MM.1S (cell line): ENCODE results near the gene ZNF774.

Experiments
- DNase-seq: peaks from one replicate; pipeline ENCODE4 v3.0.0-alpha.2; 2015
- H2AFZ ChIP-seq: fragments of 300-600 bp; sonication (generic); 2 replicates; pipeline ENCODE4 v1.6.0; 2016; ENCODE audit warnings: antibody characterized with exemption, low read length
- H3F3A ChIP-seq: fragments of 300-600 bp; sonication (generic); 2 replicates; pipeline ENCODE4 v1.6.1; 2016; ENCODE audit warnings: mild to moderate bottlenecking, antibody characterized with exemption, low read length, moderate library complexity, mixed read lengths; ENCODE audit not compliant: insufficient read depth
- H3K27ac ChIP-seq: fragments of 300-600 bp; sonication (generic); 2 replicates; pipeline ENCODE4 v1.5.1; 2016; ENCODE audit warnings: mild to moderate bottlenecking, low read length
- H3K27me3 ChIP-seq: fragments of 300-600 bp; sonication (generic); replicated peaks from 2 replicates; pipeline ENCODE4 v1.6.0; 2016; ENCODE audit warnings: low read length; ENCODE audit not compliant: insufficient read depth
- H3K36me3 ChIP-seq: fragments of 300-600 bp; sonication (generic); replicated peaks from 2 replicates; pipeline ENCODE4 v1.6.1; 2016; ENCODE audit warnings: mild to moderate bottlenecking, low read length, mixed read lengths; ENCODE audit not compliant: insufficient read depth
- H3K4me1 ChIP-seq: fragments of 300-600 bp; sonication (generic); 2 replicates; pipeline ENCODE4 v1.6.1; 2016; ENCODE audit warnings: low read length, mixed read lengths
- H3K4me2 ChIP-seq: fragments of 300-600 bp; sonication (generic); 2 replicates; pipeline ENCODE4 v1.6.0; 2016; ENCODE audit warnings: low read depth, low read length
- H3K4me3 ChIP-seq: fragments of 300-600 bp; sonication (generic); 2 replicates; pipeline ENCODE4 v1.5.1; 2016; ENCODE audit warnings: low read length, mixed read lengths
- H3K79me2 ChIP-seq: fragments of 300-600 bp; sonication (generic); 2 replicates; pipeline ENCODE4 v1.6.1; 2016; ENCODE audit warnings: mixed run types, low read length, mixed read lengths
- H3K9ac ChIP-seq: fragments of 300-600 bp; sonication (generic); 2 replicates; pipeline ENCODE4 v1.6.1; 2016; ENCODE audit warnings: low read length, mixed read lengths
- H3K9me2 ChIP-seq: fragments of 300-600 bp; sonication (generic); replicated peaks from 2 replicates; pipeline ENCODE4 v1.6.1; 2016; ENCODE audit warnings: mild to moderate bottlenecking, low read length, mixed read lengths; ENCODE audit not compliant: insufficient read depth
- H3K9me3 ChIP-seq: fragments of 300-600 bp; sonication (generic); replicated peaks from 2 replicates; pipeline ENCODE4 v1.6.1; 2016; ENCODE audit warnings: mild to moderate bottlenecking, low read length, mixed read lengths; ENCODE audit not compliant: insufficient read depth
- H4K20me1 ChIP-seq: fragments of 300-600 bp; sonication (generic); 2 replicates; pipeline ENCODE4 v1.6.1; 2016; ENCODE audit warnings: mild to moderate bottlenecking, low read length, moderate library complexity, mixed read lengths; ENCODE audit not compliant: insufficient read depth
- CTCF ChIP-seq: fragments of 300-600 bp; sonication (generic); IDR thresholded peaks from 2 replicates; pipeline ENCODE4 v1.5.1; 2016; ENCODE audit warnings: antibody characterized with exemption, low read length, mixed read lengths
- EZH2 ChIP-seq: fragments of 300-600 bp; sonication (generic); optimal IDR thresholded peaks from 2 replicates; pipeline ENCODE3; 2017; ENCODE audit warnings: low read depth, mild to moderate bottlenecking, antibody characterized with exemption, low read length, mixed read lengths
- EZH2phosphoT487 ChIP-seq: fragments of 300-600 bp; sonication (generic); IDR thresholded peaks from 2 replicates; pipeline ENCODE4 v1.6.1; 2018; ENCODE audit warnings: antibody characterized with exemption, low read length

Gene ZNF774

GRCh38 chr15:90375071-90375470 lies 23.0 kb downstream of the ZNF774 start:
- no peaks in the 10 kb centered on the region for H3K27me3 ChIP-seq
- H3K9me3 ChIP-seq: no peaks in the 10 kb centered on the region
- TF ChIP-seq CTCF (no peak), EZH2 (no peak), EZH2phosphoT487 (no peak)
- no peaks in the 10 kb centered on the region for H3K36me3 ChIP-seq
- no peak overlapping the region for H3K27ac ChIP-seq
- H3K79me2 ChIP-seq: no peaks in the 10 kb centered on the region
- 0 out of 2 replicates have a peak, but pooled peaks cover 6% of the 10 kb centered on the region for H3F3A ChIP-seq
- peaks cover 16% of the 10 kb centered on the region for H3K4me1 ChIP-seq
- no peak overlapping the region for H3K4me3 ChIP-seq
- H3K9me2 ChIP-seq: no peaks in the 10 kb centered on the region
- no peak overlapping the region for H3K4me2 ChIP-seq
- H3K9ac ChIP-seq: no peak overlapping the region
- no peak for DNase-seq
- H4K20me1 ChIP-seq: no peaks in the 10 kb centered on the region
- H2AFZ ChIP-seq: no peak overlapping the region

- Histone ChIP-seq H3K9me2 (no peaks in the 10 kb centered on the region), H3K9me3 (no peaks in the 10 kb centered on the region), H3K36me3 (no peaks in the 10 kb centered on the region), H3F3A (0 out of 2 replicates have a peak, but pooled peaks cover 6% of the 10 kb centered on the region), H3K4me3 (no peak overlapping the region), H3K9ac (no peak overlapping the region), H4K20me1 (no peaks in the 10 kb centered on the region), H3K27me3 (no peaks in the 10 kb centered on the region), H3K79me2 (no peaks in the 10 kb centered on the region), H2AFZ (peak overlapping the region; percentile 94), H3K4me1 (peaks cover 16% of the 10 kb centered on the region), H3K27ac (peak overlapping the region; percentile 38; the same call in 1 of the 2 replicates), H3K4me2 (peak overlapping the region; percentile 64)
- TF ChIP-seq CTCF (no peak), EZH2phosphoT487 (no peak), EZH2 (no peak)
- DNase-seq: peak; percentile 54
Measured at GRCh38 chr15:90376789-90377188, 24.7 kb downstream of the ZNF774 start.

GRCh38 chr15:90379263-90379662 lies 27.2 kb downstream of the ZNF774 start:
- Histone ChIP-seq H3F3A (0 out of 2 replicates have a peak, but pooled peaks cover 6% of the 10 kb centered on the region), H3K79me2 (no peaks in the 10 kb centered on the region), H2AFZ (no peak overlapping the region), H3K9ac (no peak overlapping the region), H3K9me3 (no peaks in the 10 kb centered on the region), H3K4me1 (peaks cover 16% of the 10 kb centered on the region), H4K20me1 (no peaks in the 10 kb centered on the region), H3K36me3 (no peaks in the 10 kb centered on the region), H3K4me2 (no peak overlapping the region), H3K4me3 (no peak overlapping the region), H3K9me2 (no peaks in the 10 kb centered on the region), H3K27me3 (no peaks in the 10 kb centered on the region), H3K27ac (no peak overlapping the region)
- DNase-seq: no peak
- TF ChIP-seq EZH2: no peak
- TF ChIP-seq EZH2phosphoT487: no peak
- no peak for TF ChIP-seq CTCF
